K562 (cell line): ENCODE measurements around the gene SCN8A. TPM values are rescaled to one million over a fixed set of nuclear protein-coding genes. Genes with fewer than 3 reads are reported as not detected.

Experiments used
- ATAC-seq: fragments of 200-7000 bp; cut with Tn5 transposase; 3 replicates; pipeline ENCODE4 v1.9.1; 2020; ENCODE audit warnings: moderate library complexity
- BruUV-seq: library from RNA; stranded (reverse); fragments of 400-500 nt; replicated peaks from 2 replicates; lab custom pipeline; 2021; lab: Mats Ljungman, UMichigan
- CTCF ChIA-PET: fragments of 300-600 bp; formaldehyde crosslinking; extraction: SDS; loops from one replicate; lab custom pipeline; 2021; ENCODE audit warnings: low intra/inter-chr PET ratio; lab: Yijun Ruan, JAX
- POLR2A ChIA-PET: fragments of 300-600, 350-650 bp; sonication (Branson Sonifier 250); formaldehyde crosslinking; extraction: SDS; loops from one replicate; lab custom pipeline; 2021; ENCODE audit warnings: antibody characterized with exemption, inconsistent platforms; lab: Yijun Ruan, JAX
- DNase-seq, 4 experiments: peaks; one replicate each; pipeline versions ENCODE4 v3.0.0 to v3.0.0-alpha.2; 2011 to 2018; ENCODE audit warnings: low spot score in 3 of 4, mixed read lengths in 3 of 4; ENCODE audit errors: extremely low read depth in 1 of 4
- FAIRE-seq: peaks from 2 replicates; lab custom pipeline; 2011; peaks lifted over from hg19 to GRCh38; lab: Jason Lieb, UNC
- H2AFZ ChIP-seq: 2 replicates; pipeline ENCODE4 v1.6.0; 2011; ENCODE audit warnings: low read depth, low read length, control low read depth, inconsistent platforms
- H3K27ac ChIP-seq: fragments of 200-600 bp; 3 replicates; pipeline ENCODE4 v1.8.0; 2011; ENCODE audit warnings: low read depth, mild to moderate bottlenecking, control low read depth, inconsistent platforms, low read length, moderate library complexity, mixed read lengths; ENCODE audit errors: extremely low read depth
- H3K27me3 ChIP-seq, 2 experiments: fragments of 300-600 bp in 1 of 2; 2 replicates in 1 of 2; 3 replicates in 1 of 2; pipeline versions ENCODE4 v1.6.0 to v1.8.0; 2011; ENCODE audit warnings: inconsistent platforms in 2 of 2, low read length in 2 of 2, mild to moderate bottlenecking in 1 of 2, mixed read lengths in 1 of 2, moderate library complexity in 1 of 2; ENCODE audit not compliant: control insufficient read depth in 2 of 2, insufficient read depth in 2 of 2
- H3K36me3 ChIP-seq: fragments of 300-600 bp; 3 replicates; pipeline ENCODE4 v1.8.0; 2011; ENCODE audit warnings: mild to moderate bottlenecking, low read length, inconsistent platforms; ENCODE audit not compliant: control insufficient read depth, insufficient read depth
- H3K4me1 ChIP-seq, 2 experiments: fragments of 200-600 bp in 1 of 2; replicated peaks in 1 of 2; 2 replicates in 1 of 2; 3 replicates in 1 of 2; pipeline versions ENCODE4 v1.5.1 to v1.8.0; 2011; ENCODE audit warnings: inconsistent platforms in 2 of 2, low read length in 2 of 2, mild to moderate bottlenecking in 1 of 2, mixed read lengths in 1 of 2, moderate library complexity in 1 of 2; ENCODE audit not compliant: control insufficient read depth in 2 of 2, insufficient read depth in 2 of 2
- H3K4me2 ChIP-seq: 2 replicates; pipeline ENCODE4 v1.6.1; 2011; ENCODE audit warnings: low read length, control low read depth, inconsistent platforms, mixed read lengths; ENCODE audit not compliant: insufficient read depth
- H3K4me3 ChIP-seq: fragments of 200-600 bp; sonication (generic), shearing (Covaris generic); 2 replicates; pipeline ENCODE4 v1.5.1; 2016; ENCODE audit warnings: control low read depth, inconsistent platforms
- H3K79me2 ChIP-seq: fragments of 200-600 bp; 3 replicates; pipeline ENCODE4 v1.8.0; 2011; ENCODE audit warnings: low read length, inconsistent platforms; ENCODE audit not compliant: control insufficient read depth, insufficient read depth
- H3K9ac ChIP-seq, 2 experiments: 2 replicates each; pipeline versions ENCODE4 v1.6.0 to v1.6.1; 2011; ENCODE audit warnings: low read depth in 2 of 2, low read length in 2 of 2, control low read depth in 1 of 2, inconsistent platforms in 1 of 2, mild to moderate bottlenecking in 1 of 2, mixed read lengths in 1 of 2; ENCODE audit not compliant: insufficient read depth in 1 of 2
- H3K9me1 ChIP-seq: one replicate; pipeline ENCODE4 v1.6.0; 2011; ENCODE audit warnings: inconsistent platforms, mild to moderate bottlenecking, low read length, moderate library complexity; ENCODE audit not compliant: control insufficient read depth, insufficient read depth
- H3K9me3 ChIP-seq: replicated peaks from 2 replicates; pipeline ENCODE4 v1.5.1; 2011; ENCODE audit warnings: low read depth, low read length, inconsistent platforms; ENCODE audit not compliant: control insufficient read depth, insufficient read depth
- H4K20me1 ChIP-seq: replicated peaks from 2 replicates; pipeline ENCODE4 v1.6.1; 2011; ENCODE audit warnings: low read length, inconsistent platforms, mixed read lengths; ENCODE audit not compliant: control insufficient read depth, insufficient read depth
- HCFC1 ChIP-seq: IDR thresholded peaks from 2 replicates; pipeline ENCODE4 v1.6.1; 2012; ENCODE audit warnings: low read depth, low read length, improper control_type of control experiment
- HDAC8 ChIP-seq: fragments of 450-650 bp; IDR thresholded peaks from 2 replicates; pipeline ENCODE4 v1.6.1; 2016; ENCODE audit warnings: mild to moderate bottlenecking, missing genetic modification characterization, moderate library complexity, missing compliant biosample characterization
- KLF6 ChIP-seq: fragments of 250-450 bp; sonication (Bioruptor Pico); IDR thresholded peaks from 2 replicates; pipeline ENCODE4 v1.4.0; 2020; ENCODE audit warnings: mild to moderate bottlenecking, moderate library complexity, borderline replicate concordance
- MTA1 ChIP-seq: fragments of 450-650 bp; IDR thresholded peaks from 2 replicates; pipeline ENCODE4 v1.6.1; 2017; ENCODE audit warnings: borderline replicate concordance
- RCOR1 ChIP-seq, 2 experiments: IDR thresholded peaks; 2 replicates each; pipeline ENCODE4 v1.6.1; 2012; ENCODE audit warnings: low read depth in 2 of 2, low read length in 2 of 2, borderline replicate concordance in 1 of 2, improper control_type of control experiment in 1 of 2
- SMARCB1 ChIP-seq: IDR thresholded peaks from 2 replicates; pipeline ENCODE4 v1.6.1; 2011; ENCODE audit warnings: improper control_type of control experiment, low read depth; ENCODE audit not compliant: insufficient read length
- TGIF2 ChIP-seq: sonication (generic); formaldehyde crosslinking; IDR thresholded peaks from 2 replicates; pipeline ENCODE4 v1.8.1; 2022; ENCODE audit warnings: mild to moderate bottlenecking, missing genetic modification reagents, moderate library complexity
- ZNF239 ChIP-seq: fragments of 250-450 bp; sonication (Bioruptor Pico); IDR thresholded peaks from 2 replicates; pipeline ENCODE4 v1.4.0; 2020; ENCODE audit warnings: mild to moderate bottlenecking
- WGBS: fragments of 100-300 bp; shearing (Covaris generic); methylation state at CpG from one replicate; pipeline ENCODE4 v1.1.6; 2016; ENCODE audit warnings: low coverage, mixed read lengths; ENCODE audit not compliant: insufficient coverage; ENCODE audit errors: missing lambda C conversion rate; 5-methylcytosine and 5-hydroxymethylcytosine counted together
- in situ Hi-C: fragments of 300-500 bp; cut with MboI; formaldehyde crosslinking; loops from 4 replicates; pipeline ENCODE4 v1.15.0; 2018; ENCODE audit warnings: inconsistent platforms, mixed read lengths
- intact Hi-C: fragments of 100-400 bp; cut with micrococcal nuclease; formaldehyde crosslinking; loops from 2 replicates; pipeline ENCODE4 v1.14.2; 2022
- polyA plus RNA-seq, 8 experiments: library from polyadenylated mRNA; depleted of rRNA in 4 of 8; stranded (reverse) in 5 of 8; unstranded in 3 of 8; fragments of >200 nt; fragmentation: Nextera tagmentation in 2 of 8; fragmentation: Illumina TruSeq in 1 of 8; extraction: Ambion mirVana in 2 of 8; extraction: Trizol in 1 of 8; gene quantifications; 2 replicates each; pipeline versions ENCODE4 v1.2.1 to v1.2.3, GENCODE V29; 2011 to 2014; ENCODE audit warnings: inconsistent platforms in 1 of 8, missing spikeins in 1 of 8
- total RNA-seq, 7 experiments: library from RNA; depleted of rRNA in 6 of 7; stranded (reverse); fragments of >200 nt in 6 of 7; fragmentation: Illumina TruSeq in 2 of 7; extraction: Trizol in 2 of 7; gene quantifications; 2 replicates each; pipeline versions ENCODE4 v1.2.1 to v1.2.3, GENCODE V29; 2011 to 2021; ENCODE audit warnings: low replicate concordance in 1 of 7
- TF ChIP-seq, protein P1 (sequence below): fragments of 250-450 bp; sonication (Bioruptor Pico); IDR thresholded peaks from 2 replicates; pipeline ENCODE4 v1.4.0; 2020
- TF ChIP-seq, protein P2 (sequence below): fragments of 450-650 bp; IDR thresholded peaks from 2 replicates; pipeline ENCODE4 v1.6.1; 2017; ENCODE audit warnings: antibody characterized with exemption, mild to moderate bottlenecking

Gene SCN8A
- total and polyA plus RNA-seq, 9 of the 15 experiments (the other 6 are each of a cell fraction or from before 2014, with no cell fraction given) = 0.03 to 0.29 (median 0.15) TPM; not detected in 1

DNA sequence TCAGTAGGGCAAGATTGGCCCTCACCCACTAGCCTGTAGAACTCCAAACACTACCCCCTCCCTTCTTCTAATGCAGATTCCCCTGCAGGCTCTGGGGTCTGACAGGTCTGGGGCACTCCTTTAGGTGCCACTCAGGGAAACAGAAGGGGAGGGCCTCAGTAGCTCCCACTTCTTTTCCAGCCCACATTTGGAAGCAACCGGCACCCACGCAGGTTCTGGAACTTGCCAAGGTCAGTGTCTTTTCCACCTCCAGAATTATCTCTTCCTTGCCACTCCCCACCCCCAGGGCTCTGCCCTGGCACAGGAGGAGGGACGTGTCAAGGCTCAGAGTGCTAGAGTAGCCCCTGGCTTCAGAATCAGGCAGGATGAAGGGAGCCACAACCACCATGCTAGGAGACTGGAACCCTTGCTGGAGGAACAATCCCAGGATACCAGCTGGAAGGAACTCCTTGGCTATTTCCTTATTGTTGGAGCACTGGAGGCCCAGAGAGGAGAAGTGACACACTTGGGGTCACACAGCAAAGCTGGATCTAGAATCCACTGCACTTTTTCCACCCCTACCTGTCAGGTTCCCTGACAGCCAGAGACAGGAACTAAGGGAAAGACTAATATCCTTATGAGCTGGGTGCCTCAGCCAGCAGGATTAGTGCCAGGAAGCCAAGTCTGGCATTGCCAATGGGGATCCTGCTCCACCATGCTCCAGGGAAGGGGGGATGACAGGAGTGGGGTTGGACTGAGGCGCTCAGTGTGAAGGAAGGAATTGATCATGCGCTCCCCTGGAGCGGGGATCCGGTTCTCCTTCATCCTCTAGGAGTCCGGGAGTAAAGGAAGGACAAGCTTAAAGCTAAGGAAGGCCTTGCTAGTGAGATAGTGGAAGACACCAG, 259.3 kb downstream of the SCN8A start (continued):
- no peak for TF ChIP-seq KLF6 (CRISPR knock-in tag)
- TF ChIP-seq HCFC1 = no peak
- TF ChIP-seq, protein P1, sequence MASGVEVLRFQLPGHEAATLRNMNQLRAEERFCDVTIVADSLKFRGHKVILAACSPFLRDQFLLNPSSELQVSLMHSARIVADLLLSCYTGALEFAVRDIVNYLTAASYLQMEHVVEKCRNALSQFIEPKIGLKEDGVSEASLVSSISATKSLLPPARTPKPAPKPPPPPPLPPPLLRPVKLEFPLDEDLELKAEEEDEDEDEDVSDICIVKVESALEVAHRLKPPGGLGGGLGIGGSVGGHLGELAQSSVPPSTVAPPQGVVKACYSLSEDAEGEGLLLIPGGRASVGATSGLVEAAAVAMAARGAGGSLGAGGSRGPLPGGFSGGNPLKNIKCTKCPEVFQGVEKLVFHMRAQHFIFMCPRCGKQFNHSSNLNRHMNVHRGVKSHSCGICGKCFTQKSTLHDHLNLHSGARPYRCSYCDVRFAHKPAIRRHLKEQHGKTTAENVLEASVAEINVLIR (CRISPR knock-in tag) = no peak

DNA sequence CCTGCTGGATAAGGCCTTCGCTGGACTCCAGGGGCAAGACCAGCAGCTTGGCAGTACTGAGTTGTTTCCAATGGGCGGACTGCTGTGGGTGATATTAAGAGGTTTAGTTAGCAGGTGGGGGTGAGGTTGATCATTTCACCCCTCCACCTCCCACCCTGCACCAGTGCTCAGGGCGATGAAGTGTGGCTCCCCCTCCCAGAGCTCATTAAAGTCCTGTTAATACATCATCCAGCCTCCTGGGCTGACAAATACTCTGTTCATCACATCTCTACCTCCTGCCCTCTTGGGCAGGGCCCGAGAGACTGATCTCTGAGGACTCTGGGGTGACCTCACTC, 259.9 kb downstream of the SCN8A start:
- WGBS = 5% methylated on average over 4 of the region's 4 CpGs
- in situ Hi-C loops = no loop called here
- H2AFZ ChIP-seq = no peak overlapping the region
- H3K9me3 ChIP-seq = no peaks in the 10 kb centered on the region
- peaks cover 27 to 56% of the 10 kb centered on the region in 2 experiments; a peak in 4 of 5 replicates for H3K27me3 ChIP-seq
- H3K4me2 ChIP-seq = no peak overlapping the region
- ATAC-seq = no peak
- H3K79me2 ChIP-seq = no peaks in the 10 kb centered on the region
- peaks cover 14% of the 10 kb centered on the region; the same call in 1 of the 2 replicates for H4K20me1 ChIP-seq
- intact Hi-C loops = no loop called here
- H3K4me3 ChIP-seq = no peak overlapping the region
- H3K27ac ChIP-seq = no peak overlapping the region
- peaks cover 0 to 21% of the 10 kb centered on the region in 2 experiments; a peak in 3 of 5 replicates for H3K4me1 ChIP-seq
- DNase-seq = no peak
- no TSS peak for BruUV-seq
- H3K9me1 ChIP-seq = no peaks in the 10 kb centered on the region
- no peak for FAIRE-seq
- H3K36me3 ChIP-seq = no peaks in the 10 kb centered on the region
- no peak overlapping the region for H3K9ac ChIP-seq
- POLR2A ChIA-PET = interaction anchor here (0.7 to 1.2 kb wide), 2 partner anchors 21 to 299 kb away, joined by 3 to 4 read pairs; no protein-coding TSS in a partner anchor
- CTCF ChIA-PET = no interaction called here
- TF ChIP-seq MTA1 (no peak), SMARCB1 (no peak), TGIF2 (CRISPR knock-in tag) (no peak), HDAC8 (tag) (no peak), RCOR1 (IDR thresholded peaks at IDR 0.05; ENCODE audit: borderline replicate concordance in 1 of 2, low read depth in 2 of 2, low read length in 2 of 2) (no peak), ZNF239 (CRISPR knock-in tag) (no peak)
- TF ChIP-seq, protein P2, sequence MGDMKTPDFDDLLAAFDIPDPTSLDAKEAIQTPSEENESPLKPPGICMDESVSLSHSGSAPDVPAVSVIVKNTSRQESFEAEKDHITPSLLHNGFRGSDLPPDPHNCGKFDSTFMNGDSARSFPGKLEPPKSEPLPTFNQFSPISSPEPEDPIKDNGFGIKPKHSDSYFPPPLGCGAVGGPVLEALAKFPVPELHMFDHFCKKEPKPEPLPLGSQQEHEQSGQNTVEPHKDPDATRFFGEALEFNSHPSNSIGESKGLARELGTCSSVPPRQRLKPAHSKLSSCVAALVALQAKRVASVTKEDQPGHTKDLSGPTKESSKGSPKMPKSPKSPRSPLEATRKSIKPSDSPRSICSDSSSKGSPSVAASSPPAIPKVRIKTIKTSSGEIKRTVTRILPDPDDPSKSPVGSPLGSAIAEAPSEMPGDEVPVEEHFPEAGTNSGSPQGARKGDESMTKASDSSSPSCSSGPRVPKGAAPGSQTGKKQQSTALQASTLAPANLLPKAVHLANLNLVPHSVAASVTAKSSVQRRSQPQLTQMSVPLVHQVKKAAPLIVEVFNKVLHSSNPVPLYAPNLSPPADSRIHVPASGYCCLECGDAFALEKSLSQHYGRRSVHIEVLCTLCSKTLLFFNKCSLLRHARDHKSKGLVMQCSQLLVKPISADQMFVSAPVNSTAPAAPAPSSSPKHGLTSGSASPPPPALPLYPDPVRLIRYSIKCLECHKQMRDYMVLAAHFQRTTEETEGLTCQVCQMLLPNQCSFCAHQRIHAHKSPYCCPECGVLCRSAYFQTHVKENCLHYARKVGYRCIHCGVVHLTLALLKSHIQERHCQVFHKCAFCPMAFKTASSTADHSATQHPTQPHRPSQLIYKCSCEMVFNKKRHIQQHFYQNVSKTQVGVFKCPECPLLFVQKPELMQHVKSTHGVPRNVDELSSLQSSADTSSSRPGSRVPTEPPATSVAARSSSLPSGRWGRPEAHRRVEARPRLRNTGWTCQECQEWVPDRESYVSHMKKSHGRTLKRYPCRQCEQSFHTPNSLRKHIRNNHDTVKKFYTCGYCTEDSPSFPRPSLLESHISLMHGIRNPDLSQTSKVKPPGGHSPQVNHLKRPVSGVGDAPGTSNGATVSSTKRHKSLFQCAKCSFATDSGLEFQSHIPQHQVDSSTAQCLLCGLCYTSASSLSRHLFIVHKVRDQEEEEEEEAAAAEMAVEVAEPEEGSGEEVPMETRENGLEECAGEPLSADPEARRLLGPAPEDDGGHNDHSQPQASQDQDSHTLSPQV = no peak
